NT2/D1 (cell line): ENCODE data around the gene METTL15.
"Not testable (repeated sequence)": the region's sequence is repeated elsewhere in the genome, so short reads cannot be mapped to it uniquely, and the experiment has no call there.

Experiments used
- DNase-seq: peaks from one replicate; pipeline ENCODE4 v3.0.0-alpha.2; 2011; ENCODE audit warnings: low read depth, low spot score
- H3K27me3 ChIP-seq: 2 replicates; pipeline ENCODE4 v1.6.0; 2011; ENCODE audit warnings: mild to moderate bottlenecking; ENCODE audit not compliant: insufficient read length, insufficient read depth
- H3K36me3 ChIP-seq: 2 replicates; pipeline ENCODE4 v1.6.1; 2011; ENCODE audit warnings: mild to moderate bottlenecking, low read length, mixed read lengths; ENCODE audit not compliant: insufficient read depth, insufficient read length
- H3K4me1 ChIP-seq: 2 replicates; pipeline ENCODE4 v1.5.1; 2011; ENCODE audit not compliant: insufficient read depth, insufficient read length
- H3K4me3 ChIP-seq: 2 replicates; pipeline ENCODE4 v1.5.1; 2011; ENCODE audit warnings: low read depth; ENCODE audit not compliant: insufficient read length
- H3K9ac ChIP-seq: 2 replicates; pipeline ENCODE4 v1.6.0; 2011; ENCODE audit warnings: low read depth; ENCODE audit not compliant: insufficient read length
- H3K9me3 ChIP-seq: 2 replicates; pipeline ENCODE4 v1.5.1; 2011; ENCODE audit warnings: mild to moderate bottlenecking, low read length; ENCODE audit not compliant: insufficient read depth
- SUZ12 ChIP-seq: IDR thresholded peaks from 2 replicates; pipeline ENCODE4 v1.6.1; 2011; ENCODE audit not compliant: insufficient read length, insufficient read depth; ENCODE audit errors: extremely low read depth
- YY1 ChIP-seq: IDR thresholded peaks from 2 replicates; pipeline ENCODE4 v1.6.1; 2011; ENCODE audit not compliant: insufficient read length, insufficient read depth
- ZNF274 ChIP-seq: IDR thresholded peaks from 2 replicates; pipeline ENCODE4 v1.6.1; 2011; ENCODE audit warnings: mild to moderate bottlenecking, low read depth, low read length

METTL15 gene

DNA sequence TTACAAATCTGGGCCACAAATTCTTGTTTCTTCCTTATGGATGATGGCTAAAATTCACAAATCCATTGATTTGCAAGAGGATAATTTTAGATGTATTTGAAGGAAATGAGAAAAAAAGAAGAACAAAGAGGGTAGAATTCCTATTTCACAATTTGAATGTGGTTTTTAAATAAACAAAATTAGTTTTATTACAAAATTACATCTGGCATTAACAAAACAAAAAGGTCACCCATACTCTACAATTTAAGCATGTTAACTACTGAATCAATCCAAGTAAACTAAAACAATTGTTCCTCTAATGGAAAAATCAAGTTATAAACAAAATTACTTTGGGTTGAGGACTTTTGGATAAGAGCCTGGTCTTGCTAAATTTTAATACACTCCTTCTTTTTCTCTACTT is 242.0 kb downstream of the METTL15 start:
- no peaks in the 10 kb centered on the region for H3K9me3 ChIP-seq
- no peak overlapping the region for H3K4me3 ChIP-seq
- no peak for TF ChIP-seq ZNF274
- TF ChIP-seq SUZ12 = no peak
- TF ChIP-seq YY1 = no peak
- no peak for DNase-seq
- no peaks in the 10 kb centered on the region for H3K36me3 ChIP-seq
- no peaks in the 10 kb centered on the region for H3K27me3 ChIP-seq
- no peaks in the 10 kb centered on the region for H3K4me1 ChIP-seq
- H3K9ac ChIP-seq = no peak overlapping the region

DNA sequence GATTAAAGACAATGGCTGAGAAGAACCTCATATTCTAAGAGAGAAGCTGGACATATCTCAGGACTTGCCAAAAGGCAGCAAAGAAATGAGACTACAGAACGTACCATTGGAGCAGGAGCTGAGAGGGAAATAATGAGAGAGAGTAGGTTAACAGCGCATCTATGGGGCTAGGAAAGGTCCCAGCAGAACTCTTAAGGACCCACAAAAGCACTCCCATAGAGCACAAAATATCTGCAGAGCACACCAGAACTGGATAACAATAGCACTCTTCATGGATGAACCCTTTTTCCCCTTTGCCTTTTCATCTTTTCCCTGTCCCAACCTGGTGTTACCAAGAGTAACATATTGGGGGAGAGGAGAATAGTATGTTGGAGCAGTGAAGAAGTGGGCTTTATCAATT is 245.8 kb downstream of the METTL15 start:
- DNase-seq = no peak
- H3K36me3 ChIP-seq = no peaks in the 10 kb centered on the region
- no peaks in the 10 kb centered on the region for H3K9me3 ChIP-seq
- H3K9ac ChIP-seq = no peak overlapping the region
- no peak for TF ChIP-seq ZNF274
- TF ChIP-seq YY1 = no peak
- TF ChIP-seq SUZ12 = no peak
- no peaks in the 10 kb centered on the region for H3K4me1 ChIP-seq
- H3K27me3 ChIP-seq = no peaks in the 10 kb centered on the region
- H3K4me3 ChIP-seq = no peak overlapping the region

DNA sequence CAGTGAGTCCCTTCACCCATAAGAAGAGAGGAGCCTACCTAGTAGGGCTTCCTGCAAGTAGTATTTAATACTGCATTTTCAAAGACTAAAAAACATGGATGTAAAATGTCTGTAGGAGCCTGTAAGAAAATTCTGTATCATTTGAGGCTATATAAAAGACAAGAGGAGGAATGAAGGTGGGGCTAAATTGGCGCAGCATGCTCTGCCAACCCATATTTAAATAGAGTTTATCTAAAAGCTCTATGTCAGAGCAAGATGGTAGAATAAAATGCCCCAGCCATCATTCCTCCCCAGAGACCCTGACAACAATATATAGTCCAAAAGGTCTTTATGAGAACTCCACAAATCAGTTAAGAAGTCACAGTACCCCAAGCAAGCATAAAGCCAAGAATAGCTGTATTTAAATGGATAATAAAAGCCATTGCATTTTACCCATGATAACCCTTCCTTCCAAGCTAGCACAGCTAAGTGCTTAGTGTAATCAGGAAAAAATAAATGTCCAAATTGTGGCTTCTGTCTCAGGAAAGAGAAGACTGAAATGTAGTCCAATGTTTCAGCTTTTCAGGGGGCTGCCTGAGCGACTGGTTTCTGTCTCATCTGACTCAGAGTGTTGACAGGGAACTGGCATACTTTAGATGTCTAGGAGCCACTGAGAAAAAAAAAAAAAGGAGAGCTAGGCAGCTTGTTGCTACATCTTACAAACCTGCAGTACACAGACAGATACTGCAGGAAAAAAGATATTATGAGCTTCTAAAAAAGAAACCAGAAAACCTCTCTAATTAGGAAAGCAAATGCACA is 258.6 kb downstream of the METTL15 start:
- H3K9ac ChIP-seq = no peak overlapping the region
- H3K9me3 ChIP-seq = no peaks in the 10 kb centered on the region
- no peak overlapping the region for H3K4me3 ChIP-seq
- no peaks in the 10 kb centered on the region for H3K27me3 ChIP-seq
- no peak for DNase-seq
- TF ChIP-seq SUZ12 (no peak), YY1 (no peak)
- H3K4me1 ChIP-seq = no peaks in the 10 kb centered on the region
- no peaks in the 10 kb centered on the region for H3K36me3 ChIP-seq

DNA sequence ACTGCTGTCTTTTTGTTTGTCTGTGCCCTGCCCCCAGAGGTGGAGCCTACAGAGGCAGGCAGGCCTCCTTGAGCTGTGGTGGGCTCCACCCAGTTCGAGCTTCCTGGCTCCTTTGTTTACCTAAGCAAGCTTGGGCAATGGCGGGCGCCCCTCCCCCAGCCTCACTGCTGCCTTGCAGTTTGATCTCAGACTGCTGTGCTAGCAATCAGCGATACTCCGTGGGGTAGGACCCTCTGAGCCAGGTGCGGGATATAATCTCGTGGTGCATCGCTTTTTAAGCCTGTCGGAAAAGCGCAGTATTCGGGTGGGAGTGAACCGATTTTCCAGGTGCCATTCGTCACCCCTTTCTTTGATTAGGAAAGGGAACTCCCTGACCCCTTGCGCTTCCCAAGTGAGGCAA is 269.9 kb downstream of the METTL15 start:
- not testable (repeated sequence) for H3K4me3 ChIP-seq

More for the DNA sequence above, 269.9 kb downstream of the METTL15 start:
- not testable (repeated sequence) for H3K36me3 ChIP-seq, H3K9me3 ChIP-seq, H3K27me3 ChIP-seq, H3K4me1 ChIP-seq, DNase-seq, H3K9ac ChIP-seq
